WI38 (cell line): Measurements from ENCODE around the gene RPL39.
"Not testable (repeated sequence)": the region's sequence is repeated elsewhere in the genome, so short reads cannot be mapped to it uniquely, and the experiment has no call there.

Source experiments
- H3K4me3 ChIP-seq: 2 replicates; pipeline ENCODE4 v1.5.1; 2011; ENCODE audit warnings: low read depth, mild to moderate bottlenecking, control low read depth, low read length
- CTCF ChIP-seq: IDR thresholded peaks from 2 replicates; pipeline ENCODE4 v1.5.1; 2012; ENCODE audit warnings: low read depth, mild to moderate bottlenecking, control low read depth, low read length

RPL39 gene

GRCh38 chrX:119791437-119792231 lies at the start of gene RPL39:
RPL39 (minus strand) TSS chrX:119791630; CDS start chrX:119791576, 54 bp downstream.
- H3K4me3 ChIP-seq: peak within 1 kb of the TSS; percentile 66

GRCh38 chrX:119833905-119834304 lies 42.5 kb upstream of the RPL39 start:
- TF ChIP-seq CTCF: no peak
- H3K4me3 ChIP-seq: no peak overlapping the region

More at GRCh38 chrX:119791437-119792231, at the start of gene RPL39:
- no peak for TF ChIP-seq CTCF

GRCh38 chrX:119828446-119828845 lies 37.0 kb upstream of the RPL39 start:
- TF ChIP-seq CTCF: no peak
- no peak overlapping the region for H3K4me3 ChIP-seq

- TF ChIP-seq CTCF: no peak
- no peak overlapping the region for H3K4me3 ChIP-seq
Measured at GRCh38 chrX:119826399-119826959, 35.0 kb upstream of the RPL39 start.

GRCh38 chrX:119824221-119824620 lies 32.8 kb upstream of the RPL39 start:
- H3K4me3 ChIP-seq: not testable (repeated sequence)

GRCh38 chrX:119821703-119822102 lies 30.3 kb upstream of the RPL39 start:
- H3K4me3 ChIP-seq: not testable (repeated sequence)

GRCh38 chrX:119817130-119817690 lies 25.8 kb upstream of the RPL39 start:
- no peak for TF ChIP-seq CTCF
- no peak overlapping the region for H3K4me3 ChIP-seq

- no peak overlapping the region for H3K4me3 ChIP-seq
- TF ChIP-seq CTCF: no peak
Measured at GRCh38 chrX:119816300-119816699, 24.9 kb upstream of the RPL39 start.
